Panc1 (cell line): ENCODE measurements around the gene HADHB.
"Not testable (repeated sequence)": the region's sequence is repeated elsewhere in the genome, so short reads cannot be mapped to it uniquely, and the experiment has no call there.

Experiments
- CTCF ChIP-seq: fragments of 450-650 bp; IDR thresholded peaks from 2 replicates; pipeline ENCODE4 v1.5.1; 2017; ENCODE audit warnings: mild to moderate bottlenecking
- POLR2AphosphoS5 ChIP-seq: IDR thresholded peaks from 2 replicates; pipeline ENCODE4 v1.6.1; 2012; ENCODE audit warnings: mild to moderate bottlenecking, low read depth, low read length, moderate library complexity

- not testable (repeated sequence) for TF ChIP-seq CTCF, POLR2AphosphoS5
Observed at GRCh38 chr2:26324479-26324878, 79.7 kb downstream of the HADHB start.
